ENCODE data around the gene CRYZ.
A peak's percentile ranks its signal among the peaks of the same experiment; 100 is the strongest.
"Not testable (repeated sequence)": the region's sequence is repeated elsewhere in the genome, so short reads cannot be mapped to it uniquely, and the experiment has no call there.

CRYZ gene, protein sequence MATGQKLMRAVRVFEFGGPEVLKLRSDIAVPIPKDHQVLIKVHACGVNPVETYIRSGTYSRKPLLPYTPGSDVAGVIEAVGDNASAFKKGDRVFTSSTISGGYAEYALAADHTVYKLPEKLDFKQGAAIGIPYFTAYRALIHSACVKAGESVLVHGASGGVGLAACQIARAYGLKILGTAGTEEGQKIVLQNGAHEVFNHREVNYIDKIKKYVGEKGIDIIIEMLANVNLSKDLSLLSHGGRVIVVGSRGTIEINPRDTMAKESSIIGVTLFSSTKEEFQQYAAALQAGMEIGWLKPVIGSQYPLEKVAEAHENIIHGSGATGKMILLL
- total RNA-seq: 6.0 to 10.8 (median 8.3) reads per million in 4 donors

DNA sequence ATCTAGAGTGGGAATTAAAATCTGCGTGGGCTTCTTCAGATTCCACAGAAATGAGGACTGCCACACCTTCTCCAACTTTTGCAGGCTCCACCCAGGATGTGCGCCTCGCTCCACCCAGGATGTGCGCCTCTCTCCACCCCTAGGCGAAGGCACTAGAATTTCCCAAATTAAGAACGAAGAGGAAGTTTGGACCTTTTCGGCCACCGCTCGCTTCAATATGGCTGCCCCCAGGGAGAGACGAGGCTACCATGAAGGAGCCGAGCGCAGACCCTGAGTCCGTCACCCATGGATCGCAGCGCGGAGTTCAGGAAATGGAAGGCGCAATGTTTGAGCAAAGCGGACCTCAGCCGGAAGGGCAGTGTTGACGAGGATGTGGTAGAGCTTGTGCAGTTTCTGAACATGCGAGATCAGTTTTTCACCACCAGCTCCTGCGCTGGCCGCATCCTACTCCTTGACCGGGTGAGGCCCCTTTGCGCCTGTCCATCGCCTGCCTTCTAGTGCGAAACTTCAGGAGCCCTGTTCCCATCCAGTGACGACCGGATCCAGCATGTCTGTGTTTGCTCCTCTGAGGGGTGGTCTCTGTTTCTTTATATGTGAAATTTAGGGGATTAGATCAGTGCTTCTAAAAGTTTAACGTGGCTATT, at the start of gene CRYZ, which contains the start of gene TYW3:
CRYZ (minus strand) TSS at position 91 of the 644 bp plus-strand sequence. CDS start 8,229 bp downstream, outside the sequence.
TYW3 (plus strand) TSS at position 193 of the 644 bp plus-strand sequence; CDS start at position 286, 93 bp downstream.
- DNase-seq: peak; percentile 70 to 92 (median 77)

- DNase-seq: no peak
These were observed 47.7 kb upstream of the CRYZ start for GRCh38 chr1:74780594-74780993.

GRCh38 chr1:74779750-74780149, 46.9 kb upstream of the CRYZ start:
- DNase-seq: no peak

- DNase-seq: no peak
These were observed 44.7 kb upstream of the CRYZ start for GRCh38 chr1:74777525-74777924.

GRCh38 chr1:74775735-74776134, 42.9 kb upstream of the CRYZ start:
- no peak for DNase-seq

DNA sequence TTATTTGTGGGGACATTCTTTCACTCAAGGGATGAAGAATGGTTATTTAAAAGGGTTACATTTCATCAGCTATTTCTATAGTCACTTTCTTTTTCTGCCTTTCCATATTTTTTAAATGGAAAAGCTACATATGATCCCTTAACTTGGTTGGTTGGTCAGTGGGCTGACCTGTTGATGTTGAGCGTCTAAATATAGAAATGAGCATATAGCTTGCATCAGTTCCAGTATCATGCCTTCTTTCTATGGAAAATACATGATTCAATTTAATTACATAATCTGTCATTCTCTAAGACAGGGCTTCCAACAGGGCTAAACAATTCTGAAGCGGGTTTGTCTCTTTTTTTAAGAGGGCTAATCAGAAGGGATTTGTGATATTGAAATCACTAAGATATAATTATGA, 40.7 kb upstream of the CRYZ start:
- no peak for DNase-seq

GRCh38 chr1:74772945-74773344, 40.1 kb upstream of the CRYZ start:
- no peak for DNase-seq

- peak in 2 of 5 donors; percentile 3 to 24 for DNase-seq
These were observed 39.2 kb upstream of the CRYZ start for GRCh38 chr1:74771913-74772515.

- DNase-seq: no peak
These were observed 34.6 kb upstream of the CRYZ start for GRCh38 chr1:74767490-74767889.

- DNase-seq: no peak
These were observed 33.7 kb upstream of the CRYZ start for GRCh38 chr1:74766579-74766978.

- DNase-seq: peak in 1 of 5 donors; percentile 45
These were observed 31.0 kb upstream of the CRYZ start for GRCh38 chr1:74763807-74764206.

- DNase-seq: not testable (repeated sequence)
These were observed 23.8 kb upstream of the CRYZ start for GRCh38 chr1:74756650-74757049.

DNA sequence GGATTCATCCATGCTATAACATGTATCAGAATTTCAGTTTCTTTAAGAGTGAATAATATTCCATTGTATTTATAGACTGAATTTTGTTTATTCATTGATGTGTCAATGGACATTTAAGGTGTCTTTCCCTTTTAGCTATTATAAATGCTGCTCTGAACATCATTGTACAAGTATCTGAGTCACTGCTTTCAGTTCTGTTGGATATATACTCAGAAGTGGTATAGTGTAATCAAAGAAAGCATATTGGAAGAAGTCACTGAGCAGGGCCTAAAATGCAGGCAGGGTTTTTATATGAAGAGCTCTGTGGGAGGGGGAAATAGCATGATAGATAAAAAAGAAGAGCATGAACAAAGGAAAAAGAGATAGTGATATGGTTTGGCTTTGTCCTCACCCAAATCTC, 22.6 kb upstream of the CRYZ start:
- no peak for DNase-seq

DNA sequence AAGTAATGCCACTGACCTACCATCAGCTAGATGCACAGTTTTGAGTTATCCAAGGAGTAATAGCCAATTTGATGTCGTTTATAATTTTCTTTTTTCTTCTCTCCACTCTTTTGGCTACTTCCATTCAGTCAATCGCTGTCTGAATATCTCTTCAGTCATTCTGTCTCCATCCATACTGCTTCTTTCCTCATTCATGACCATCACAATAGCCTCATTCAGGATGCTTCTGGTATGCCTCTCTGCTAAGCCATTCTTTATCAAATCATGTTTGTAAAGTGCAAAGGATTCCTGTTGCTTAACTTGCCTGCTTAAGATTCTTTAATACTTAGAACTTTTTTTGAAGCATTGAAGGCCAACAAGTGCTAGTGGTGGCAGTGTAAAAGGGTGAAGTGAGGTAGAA, 20.3 kb upstream of the CRYZ start:
- DNase-seq: no peak

DNA sequence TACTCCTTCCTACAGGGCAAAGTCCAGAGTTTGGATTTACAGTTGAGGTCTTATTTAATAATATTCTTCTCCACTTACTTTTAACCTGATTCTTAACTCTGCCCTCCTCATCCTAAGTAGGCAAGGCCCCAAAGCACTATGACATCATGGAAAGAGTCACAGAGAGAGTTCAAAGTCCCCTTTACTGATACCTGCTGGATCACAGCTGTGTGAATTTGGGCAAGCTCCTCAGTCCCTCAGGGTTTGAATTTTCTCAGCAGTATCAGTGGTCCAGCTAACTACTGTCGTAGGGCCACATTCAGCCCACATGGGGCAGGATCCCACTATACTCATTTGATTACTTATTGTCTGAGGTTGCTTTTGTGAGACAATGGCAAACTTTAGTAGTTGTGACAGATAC, 16.1 kb upstream of the CRYZ start:
- DNase-seq: no peak

DNA sequence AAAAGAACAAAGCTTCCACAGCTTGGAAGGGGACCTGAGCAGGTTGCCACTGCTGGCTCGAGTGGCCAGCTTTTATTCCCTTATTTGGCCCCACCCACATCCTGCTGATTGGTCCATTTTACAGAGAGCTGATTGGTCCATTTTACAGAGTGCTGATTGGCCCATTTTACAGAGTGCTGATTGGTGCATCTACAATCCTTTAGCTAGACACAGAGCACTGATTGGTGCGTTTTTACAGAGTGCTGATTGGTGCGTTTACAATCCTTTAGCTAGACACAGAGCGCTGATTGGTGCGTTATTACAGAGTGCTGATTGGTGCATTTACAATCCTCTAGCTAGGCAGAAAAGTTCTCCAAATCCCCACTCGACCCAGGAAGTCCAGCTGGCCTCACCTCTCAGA, 12.4 kb upstream of the CRYZ start:
- not testable (repeated sequence) for DNase-seq

GRCh38 chr1:74740307-74740980, 7.6 kb upstream of the CRYZ start:
- DNase-seq: not testable (repeated sequence)

- DNase-seq: no peak
These were observed 4.5 kb upstream of the CRYZ start for GRCh38 chr1:74737333-74737732.

DNA sequence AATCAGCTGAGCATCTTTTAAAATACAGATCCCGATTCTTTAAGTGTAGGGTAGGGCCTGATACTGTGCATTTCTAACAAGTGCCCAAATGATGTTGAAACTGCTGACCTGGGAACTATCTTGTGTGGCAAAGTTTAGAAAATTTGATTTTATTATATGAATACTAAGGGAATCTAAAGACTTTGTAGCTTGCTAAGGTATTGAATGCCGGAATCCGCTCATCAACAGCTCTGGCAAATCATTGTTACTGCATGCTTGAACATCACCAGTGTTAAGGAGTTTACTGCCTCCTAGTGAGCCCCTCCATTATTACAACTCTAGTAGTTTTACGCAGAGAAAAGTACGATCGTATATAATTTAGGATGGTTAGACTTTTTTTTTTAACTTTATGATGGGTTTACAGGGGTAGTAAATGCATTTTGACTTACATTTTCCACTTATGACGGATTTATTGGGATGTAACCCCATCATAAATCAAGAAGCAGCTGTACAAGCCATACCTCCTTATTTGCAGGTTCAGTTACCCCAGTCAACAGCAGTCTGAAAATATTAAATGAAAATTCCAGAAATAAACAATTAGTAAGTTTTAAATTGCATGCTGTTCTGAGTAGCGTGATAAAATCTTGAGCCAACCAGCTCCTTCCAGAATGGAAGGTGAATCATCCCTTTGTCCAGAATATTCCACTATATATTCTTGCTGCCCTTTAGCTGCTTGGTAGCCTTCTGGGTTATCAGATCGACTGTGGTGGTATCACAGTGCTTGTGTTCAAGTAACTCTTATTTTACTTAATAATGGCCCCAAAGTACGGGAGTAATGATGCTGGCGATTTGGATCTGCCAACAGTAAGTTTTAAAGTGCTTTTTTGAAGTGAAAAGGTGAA, 994 bp upstream of the CRYZ start:
- peak in 4 of 5 donors; percentile 8 to 81 (median 32) for DNase-seq

GRCh38 chr1:74732071-74732946, 541 bp downstream of the CRYZ start:
- not testable (repeated sequence) for DNase-seq
